GM21825 (cell line): ENCODE measurements around the gene JMY.
A peak's percentile ranks its signal among the peaks of the same experiment; 100 is the strongest.
"Not testable (repeated sequence)": the region's sequence is repeated elsewhere in the genome, so short reads cannot be mapped to it uniquely, and the experiment has no call there.

Experiments
- ATAC-seq: cut with Tn5 transposase; IDR thresholded peaks from one replicate; pipeline ENCODE4 v1.9.1; 2021; ENCODE audit warnings: mild to moderate bottlenecking, moderate library complexity; ENCODE audit not compliant: unreplicated experiment

Gene JMY

DNA sequence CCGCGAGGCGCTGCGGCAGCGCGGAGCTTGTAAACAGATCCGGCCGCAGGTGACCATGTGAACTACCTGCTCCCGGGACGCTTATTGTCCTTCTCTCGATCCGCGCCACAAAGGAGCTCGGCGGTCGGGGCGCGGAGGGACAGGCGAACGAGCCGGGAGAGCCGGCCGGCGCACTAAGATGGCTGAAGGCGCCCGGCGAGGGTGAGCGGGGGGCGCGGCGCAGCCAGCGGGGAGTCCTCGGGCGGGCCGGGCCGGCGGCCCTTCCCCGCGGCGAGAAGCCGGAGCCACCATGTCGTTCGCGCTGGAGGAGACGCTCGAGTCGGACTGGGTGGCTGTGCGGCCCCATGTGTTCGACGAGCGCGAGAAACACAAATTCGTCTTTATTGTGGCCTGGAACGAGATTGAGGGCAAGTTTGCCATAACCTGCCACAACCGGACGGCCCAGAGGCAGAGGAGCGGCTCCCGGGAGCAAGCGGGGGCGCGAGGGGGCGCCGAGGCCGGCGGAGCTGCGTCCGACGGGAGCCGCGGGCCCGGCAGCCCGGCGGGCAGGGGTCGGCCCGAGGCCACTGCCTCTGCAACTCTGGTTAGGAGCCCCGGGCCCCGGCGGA is 535 bp downstream of the JMY start:
- ATAC-seq: peak; percentile 21

DNA sequence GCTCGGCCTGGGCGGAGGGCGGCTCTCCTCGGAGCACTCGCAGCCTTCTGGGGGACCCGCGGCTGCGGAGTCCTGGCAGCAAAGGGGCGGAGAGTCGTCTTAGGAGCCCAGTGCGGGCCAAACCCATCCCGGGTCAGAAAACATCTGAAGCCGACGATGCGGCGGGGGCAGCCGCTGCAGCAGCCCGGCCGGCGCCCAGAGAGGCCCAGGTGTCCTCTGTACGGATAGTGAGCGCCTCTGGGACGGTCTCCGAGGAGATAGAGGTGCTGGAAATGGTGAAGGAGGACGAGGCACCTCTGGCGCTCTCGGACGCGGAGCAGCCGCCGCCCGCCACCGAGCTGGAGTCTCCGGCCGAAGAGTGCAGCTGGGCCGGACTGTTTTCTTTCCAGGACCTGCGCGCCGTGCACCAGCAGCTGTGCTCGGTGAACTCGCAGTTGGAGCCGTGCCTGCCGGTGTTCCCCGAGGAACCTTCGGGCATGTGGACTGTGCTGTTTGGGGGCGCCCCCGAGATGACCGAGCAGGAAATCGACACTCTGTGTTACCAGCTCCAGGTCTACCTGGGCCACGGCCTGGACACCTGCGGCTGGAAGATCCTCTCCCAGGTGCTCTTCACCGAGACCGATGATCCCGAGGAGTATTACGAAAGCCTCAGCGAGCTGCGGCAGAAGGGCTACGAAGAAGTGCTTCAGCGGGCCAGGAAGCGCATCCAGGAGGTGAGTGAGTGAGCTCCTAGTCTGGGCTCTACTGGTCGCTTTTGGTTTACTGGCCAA is 1.2 kb downstream of the JMY start:
- ATAC-seq: peak; percentile 25

DNA sequence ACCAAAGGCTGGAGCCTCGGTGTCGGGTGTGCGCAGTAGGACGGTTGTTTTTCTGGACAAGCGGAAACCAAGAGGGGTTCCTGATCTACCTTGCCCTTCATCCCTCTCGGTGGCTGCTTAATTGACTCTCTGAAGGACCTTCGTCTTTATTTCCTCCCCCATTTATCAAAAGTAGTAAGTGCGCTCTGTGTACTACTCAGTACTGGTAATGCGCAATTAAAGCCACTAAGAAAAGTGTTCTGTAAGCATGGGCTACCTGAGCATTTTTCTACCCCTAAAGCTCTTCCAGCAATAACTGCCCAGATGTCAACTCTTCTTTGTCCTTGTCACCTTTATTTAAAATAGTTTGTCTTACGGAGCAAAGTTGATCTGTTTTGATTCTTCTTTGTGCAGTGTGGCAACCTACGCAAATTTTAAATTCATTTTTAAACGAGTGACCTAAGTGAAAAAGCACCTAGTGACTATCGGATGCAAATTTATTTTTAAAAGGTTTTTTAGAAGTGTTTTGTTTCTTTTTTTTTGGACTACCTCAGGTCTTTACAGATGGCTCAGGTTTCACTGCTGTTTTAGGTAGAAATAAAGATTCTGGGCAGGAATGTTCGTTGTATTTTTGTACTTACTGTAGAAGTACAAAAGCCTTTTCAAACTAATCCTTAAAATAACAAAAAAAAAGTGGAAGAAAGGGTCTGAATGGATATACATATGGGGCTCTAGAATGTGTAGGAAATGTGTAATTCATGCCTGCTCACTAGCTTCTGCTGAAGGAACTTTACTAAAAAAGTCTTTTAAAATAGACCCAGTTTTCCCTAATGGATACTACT is 2.0 kb downstream of the JMY start:
- ATAC-seq: no peak

DNA sequence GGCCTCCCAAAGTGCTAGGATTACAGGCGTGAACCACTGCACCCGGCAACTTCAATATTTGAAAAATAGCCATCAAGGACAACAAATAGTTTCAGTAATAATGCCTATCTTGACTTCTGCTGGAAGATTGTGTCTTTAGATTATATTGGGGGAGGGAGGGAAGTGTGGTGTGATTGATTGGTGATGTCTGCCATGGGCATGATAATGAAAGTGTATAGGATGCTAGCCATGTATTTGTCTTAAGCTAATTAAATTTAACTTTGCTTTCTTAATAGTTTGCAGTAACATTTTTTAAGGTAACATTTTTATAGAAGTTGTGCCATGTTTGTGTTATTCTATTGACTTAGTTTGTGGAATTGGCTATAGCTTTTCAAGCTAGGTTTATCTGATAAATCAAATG is 4.6 kb downstream of the JMY start:
- ATAC-seq: no peak

DNA sequence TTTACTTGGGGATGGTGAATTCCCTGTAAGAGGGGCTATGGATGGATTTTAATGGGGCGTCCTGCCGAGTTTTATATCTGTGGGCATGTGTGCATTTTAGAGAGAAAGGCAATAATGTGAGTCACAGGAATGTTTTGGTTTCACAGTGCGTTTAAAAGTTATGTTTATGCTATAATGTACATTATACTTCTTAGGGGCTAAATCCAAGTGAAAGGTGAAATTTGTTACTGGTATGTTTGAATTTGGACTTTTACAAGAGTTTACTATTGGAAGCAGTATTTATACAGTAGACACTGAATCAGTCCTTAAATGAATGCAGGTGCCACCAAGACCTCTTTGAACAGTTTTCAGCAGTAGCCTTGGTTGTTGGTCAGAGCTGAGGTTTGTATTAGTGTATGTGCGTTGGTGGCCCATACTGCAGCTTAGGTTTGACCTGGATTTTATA is 5.6 kb downstream of the JMY start:
- ATAC-seq: no peak

DNA sequence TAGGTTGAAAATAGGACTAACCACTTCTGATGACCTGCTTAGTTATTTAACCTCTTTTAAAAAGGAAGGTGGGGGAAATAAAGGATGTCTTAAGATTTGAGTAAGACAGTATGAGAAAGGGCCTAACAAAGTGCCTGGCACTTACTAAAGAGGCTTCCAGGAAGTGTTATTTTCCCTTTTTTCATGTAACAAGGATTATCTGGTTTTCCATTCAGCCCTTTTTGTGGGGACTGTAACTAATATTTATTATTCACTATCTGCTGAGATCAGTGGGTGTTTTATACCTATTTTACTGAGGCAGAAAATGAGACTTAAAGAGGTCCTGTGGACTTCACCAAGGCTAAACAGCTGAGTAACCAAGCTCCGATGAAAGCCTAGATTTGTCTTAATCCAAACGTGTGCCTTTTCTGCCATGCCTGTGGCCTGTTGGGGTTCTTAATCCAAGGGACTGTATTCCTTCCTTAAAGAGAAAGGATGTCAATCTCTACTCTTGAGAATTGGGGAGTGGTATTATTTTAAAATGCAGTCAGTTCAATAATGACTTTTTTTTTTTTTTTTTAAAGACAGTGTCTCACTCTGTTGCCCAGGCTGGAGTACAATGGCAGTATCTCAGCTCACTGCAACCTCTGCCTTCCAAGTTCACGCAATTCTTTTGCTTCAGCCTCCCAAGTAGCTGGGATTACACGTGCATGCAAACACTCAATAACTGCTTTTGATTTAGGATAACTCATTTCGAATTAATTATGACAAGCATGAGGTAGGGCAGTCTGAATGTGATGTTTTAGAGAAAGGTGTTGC is 6.5 kb downstream of the JMY start:
- ATAC-seq: no peak

DNA sequence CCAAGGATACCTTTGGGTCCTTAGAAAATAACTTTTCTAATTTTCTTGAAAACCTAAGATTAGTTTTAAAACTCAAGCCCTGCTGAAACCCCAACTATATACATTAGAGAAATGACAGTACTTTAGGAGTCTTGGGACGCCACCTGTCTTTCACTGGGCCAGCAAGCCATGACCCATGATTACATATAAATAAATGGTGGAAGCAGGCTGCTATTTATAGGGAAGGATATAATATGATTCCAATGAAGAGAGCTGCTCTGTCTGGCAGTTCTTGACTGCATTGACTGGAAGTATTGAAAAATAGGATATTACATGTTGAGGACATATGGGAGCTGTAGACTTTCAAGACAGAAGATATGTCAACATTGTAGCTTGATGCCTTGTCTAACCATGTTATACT is 7.3 kb downstream of the JMY start:
- no peak for ATAC-seq

DNA sequence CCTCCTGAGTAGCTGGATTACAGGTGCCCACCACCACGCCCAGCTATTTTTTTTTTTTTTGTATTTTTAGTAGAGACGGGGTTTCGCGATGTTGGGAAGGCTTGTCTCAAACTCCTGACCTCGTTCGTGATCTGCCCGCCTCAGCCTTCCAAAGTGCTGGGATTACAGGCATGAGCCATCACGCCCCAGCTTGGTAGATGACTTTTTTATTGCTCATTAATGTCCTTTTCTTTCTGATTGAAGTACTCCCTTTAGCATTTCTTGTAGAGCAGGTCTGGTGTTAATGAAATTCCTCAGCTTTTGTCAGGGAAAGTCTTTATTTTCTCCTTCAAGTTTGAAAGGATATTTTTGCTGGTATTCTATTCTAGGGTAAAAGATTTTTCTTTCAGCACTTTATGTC is 18.1 kb downstream of the JMY start:
- ATAC-seq: not testable (repeated sequence)

DNA sequence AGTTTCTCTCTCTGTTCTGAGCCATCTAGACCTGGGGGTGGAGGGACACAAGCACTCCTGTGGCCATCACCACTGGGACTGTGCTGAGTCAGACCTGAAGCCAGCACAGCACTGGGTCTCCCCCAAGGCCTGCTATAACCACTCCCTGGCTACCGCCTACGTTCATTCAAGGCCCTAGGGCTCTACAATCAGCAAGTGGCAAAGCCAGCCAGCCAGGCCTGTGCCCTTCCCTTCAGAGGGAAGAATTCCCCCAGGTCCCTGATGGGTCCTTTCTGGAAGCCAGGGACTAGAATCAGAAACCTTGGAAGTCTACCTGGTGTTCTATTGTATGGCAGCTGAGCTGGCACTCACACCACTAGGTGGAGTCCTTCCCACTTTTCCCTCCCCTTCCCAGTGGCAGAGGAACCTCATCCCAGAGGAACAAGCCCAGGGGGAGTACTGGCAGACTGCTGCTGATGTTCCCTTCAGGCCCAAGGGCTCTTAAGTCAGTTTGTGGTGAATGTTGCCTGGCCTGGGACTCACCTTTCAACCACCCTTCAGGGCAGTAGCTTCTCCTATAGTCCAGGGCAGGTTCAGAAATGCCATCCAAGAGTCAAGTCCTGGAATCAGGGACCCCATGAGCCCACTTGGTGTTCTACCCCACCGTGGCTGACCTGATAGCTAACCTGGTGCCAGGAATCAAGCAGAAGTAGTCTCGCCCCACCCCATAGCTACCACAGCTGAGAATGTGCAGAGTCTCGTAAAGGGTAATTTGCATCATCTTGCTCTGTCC is 20.0 kb downstream of the JMY start:
- peak; percentile 63 for ATAC-seq

DNA sequence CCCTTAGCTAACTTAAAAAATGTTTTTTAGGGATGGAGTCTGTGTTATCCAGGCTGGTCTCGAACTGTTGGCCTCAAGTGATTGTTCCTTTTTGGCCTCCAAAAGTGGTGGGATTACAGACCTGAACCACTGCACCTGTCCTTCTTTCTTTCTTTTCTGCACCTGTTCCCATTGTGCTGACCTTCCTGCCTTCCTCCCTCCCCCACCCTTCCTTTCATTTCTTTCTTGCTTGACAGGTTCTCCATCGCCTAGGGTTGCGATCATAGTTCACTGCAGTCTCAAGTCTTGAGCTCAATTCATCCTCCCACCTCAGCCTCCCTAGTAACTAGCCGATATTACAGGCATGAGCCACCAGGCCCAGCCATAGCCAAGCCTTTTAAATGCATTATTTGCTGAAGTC is 20.6 kb downstream of the JMY start:
- no peak for ATAC-seq

DNA sequence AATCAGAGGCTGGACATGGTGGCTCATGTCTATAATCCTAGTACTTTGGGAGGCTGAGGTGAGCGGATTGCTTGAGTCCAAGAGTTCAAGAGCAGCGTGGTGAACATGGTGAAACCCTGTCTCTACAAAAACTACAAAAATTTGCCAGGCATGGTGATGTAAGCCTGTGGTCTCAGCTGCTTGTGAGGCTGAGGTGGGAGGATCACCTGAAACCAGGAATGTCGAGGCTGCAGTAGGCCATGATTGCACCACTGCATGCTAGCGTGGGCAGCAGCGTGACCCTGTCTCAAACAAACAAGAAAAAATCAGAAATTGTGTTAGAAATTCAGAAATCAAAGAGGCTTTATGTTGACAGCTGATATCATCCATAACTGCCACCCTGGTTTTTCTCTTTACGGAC is 21.4 kb downstream of the JMY start:
- ATAC-seq: no peak

DNA sequence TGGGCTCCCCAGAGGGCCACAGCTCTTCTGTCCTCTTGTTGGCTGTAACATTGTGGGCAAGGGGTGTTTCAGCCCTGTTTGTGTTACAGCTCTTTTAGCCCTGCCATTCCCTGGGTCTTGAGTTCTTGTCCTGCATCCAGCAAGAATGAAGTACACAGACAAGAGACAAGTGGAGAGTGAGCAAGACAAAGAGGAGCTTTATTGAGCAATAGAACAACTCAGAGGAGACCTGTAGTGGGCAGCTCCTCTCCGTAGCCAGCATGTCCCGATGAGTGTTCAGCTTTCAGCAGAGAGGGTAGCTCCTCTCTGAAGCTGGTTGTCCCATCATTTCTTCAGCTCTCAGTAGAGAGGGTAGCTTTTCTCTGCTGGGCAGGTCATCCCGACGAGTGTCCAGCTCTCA is 22.9 kb downstream of the JMY start:
- ATAC-seq: no peak

DNA sequence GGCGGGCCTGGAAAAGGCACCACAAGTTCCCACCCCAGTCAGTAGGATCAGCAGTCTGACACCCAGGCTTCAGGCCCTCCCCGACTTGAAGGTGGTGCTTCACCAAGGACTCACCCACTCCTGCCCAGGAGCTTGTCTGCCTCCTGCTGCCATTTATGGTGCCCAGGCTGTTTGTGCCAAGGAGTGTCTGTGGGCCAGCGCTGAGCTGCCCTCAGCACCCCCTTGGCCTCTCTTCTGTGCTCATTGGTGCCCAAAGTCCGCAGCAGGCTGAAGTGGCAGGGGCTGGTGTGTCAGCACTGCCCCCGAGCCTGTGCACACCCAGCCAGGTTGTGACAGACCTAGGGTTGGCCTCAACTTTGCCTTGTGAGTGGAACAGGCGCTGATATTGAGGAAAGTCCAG is 23.5 kb downstream of the JMY start:
- ATAC-seq: no peak

DNA sequence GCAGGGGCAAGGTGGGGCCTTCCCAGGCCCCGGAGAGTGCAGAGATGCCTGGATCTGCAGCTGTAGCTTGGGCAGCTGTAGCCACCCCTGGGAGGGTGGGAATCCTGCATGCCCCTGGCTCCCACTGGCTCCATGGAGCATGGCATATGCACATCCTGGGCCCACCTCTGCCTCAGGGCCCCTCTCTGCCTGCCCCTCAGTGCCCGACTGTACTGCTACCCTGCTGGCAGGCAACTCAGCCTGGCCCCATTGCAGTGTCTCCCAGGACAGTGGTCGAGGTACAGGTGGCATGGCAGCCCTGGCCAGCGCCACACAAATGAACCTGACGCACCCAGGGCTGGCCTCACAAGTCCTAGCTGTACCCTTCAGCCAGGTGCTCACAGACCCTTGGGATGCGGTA is 23.9 kb downstream of the JMY start:
- ATAC-seq: no peak

DNA sequence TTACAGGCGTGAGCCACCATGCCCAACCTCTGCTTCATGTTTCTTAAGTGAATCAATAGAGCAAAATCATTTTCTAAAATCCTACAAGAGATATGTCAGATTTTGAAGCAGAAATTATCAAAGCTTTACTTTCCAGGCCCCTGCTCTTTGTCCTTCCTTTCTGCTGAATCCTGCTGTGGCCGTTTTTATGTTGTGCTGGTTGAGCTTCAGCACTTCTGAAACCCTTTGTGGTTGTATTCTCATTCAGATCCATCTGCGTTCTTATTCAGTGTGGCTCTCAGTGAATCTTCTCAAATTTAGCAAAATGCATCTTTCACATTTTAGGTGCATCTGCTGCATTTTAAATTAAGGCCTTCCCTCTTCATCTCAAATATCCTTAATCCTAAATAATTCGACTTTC is 26.0 kb downstream of the JMY start:
- no peak for ATAC-seq

DNA sequence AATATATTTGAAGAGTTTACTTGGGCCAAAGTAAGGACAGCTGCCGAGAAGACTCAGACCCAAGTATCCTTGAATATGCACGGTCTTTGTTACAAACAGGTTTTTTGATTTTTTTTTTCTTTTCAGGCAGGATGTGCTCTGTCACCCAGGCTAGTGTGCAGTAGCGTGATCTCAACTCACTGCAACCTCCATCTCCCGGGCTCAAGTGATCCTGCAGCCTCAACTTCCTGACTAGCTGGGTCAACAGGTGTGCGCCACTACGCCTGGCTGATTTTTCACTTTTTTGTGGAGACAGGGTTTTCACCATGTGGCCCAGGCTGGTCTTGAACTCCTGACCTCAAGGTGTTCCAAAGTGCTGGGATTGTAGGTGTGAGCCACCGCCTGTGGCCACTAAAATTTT is 27.4 kb downstream of the JMY start:
- ATAC-seq: peak; percentile 63

DNA sequence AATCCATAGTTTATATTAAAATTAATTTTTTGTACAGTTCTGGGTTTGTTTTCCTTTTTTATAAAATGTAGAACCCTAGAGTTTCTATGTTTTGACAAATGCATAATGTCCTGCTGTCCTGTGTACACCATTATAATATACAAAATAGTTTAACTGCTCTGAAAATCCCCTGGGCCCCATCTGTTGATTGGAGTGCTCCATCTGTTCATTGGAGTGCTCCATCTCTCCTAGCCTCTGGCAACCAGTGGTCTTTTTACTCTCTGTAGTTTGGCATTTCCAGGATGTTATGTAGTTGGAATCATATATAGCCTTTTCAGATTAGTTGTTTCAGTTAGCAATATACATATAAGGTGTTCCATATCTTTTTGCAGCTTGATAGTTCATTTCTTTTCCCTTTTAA is 31.2 kb downstream of the JMY start:
- no peak for ATAC-seq

DNA sequence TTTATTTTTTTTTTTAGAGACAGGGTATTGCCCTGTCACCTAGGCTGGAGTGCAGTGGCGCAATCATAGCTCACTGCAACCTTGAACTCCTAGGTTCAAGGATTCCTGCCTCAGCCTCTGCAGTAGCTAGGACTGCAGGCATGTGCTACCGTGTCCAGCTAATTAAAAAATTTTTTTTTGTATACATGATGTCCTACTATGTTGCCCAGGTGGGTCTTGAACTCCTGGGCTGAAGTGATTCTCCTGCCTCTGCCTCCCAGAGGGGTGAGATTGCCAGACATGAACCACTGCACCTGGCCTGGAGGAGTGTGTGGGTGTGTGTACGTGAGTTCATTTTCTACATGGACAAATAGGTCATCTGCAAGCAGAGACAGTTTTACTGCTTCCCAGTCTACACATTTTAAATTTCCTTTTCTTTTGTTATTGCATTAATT is 33.8 kb downstream of the JMY start:
- no peak for ATAC-seq

DNA sequence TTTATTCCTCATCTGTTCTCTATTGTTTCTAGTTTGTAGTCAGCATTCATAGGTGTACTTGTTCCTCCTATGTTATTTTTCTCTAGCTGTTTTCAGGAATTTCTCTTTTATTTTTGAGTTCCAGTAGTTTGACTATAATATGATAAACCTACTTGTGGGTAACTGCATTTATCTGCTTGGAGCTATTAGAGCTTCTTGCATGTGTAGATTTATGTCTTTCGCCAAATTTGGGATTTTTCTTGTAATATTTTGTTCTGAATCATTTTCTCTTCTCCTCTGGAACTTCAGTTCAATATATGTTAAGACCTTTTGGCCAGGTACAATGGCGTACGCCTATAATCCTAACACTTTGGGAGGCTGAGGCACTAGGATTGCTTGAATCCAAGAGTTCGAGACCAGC is 37.4 kb downstream of the JMY start:
- ATAC-seq: no peak

DNA sequence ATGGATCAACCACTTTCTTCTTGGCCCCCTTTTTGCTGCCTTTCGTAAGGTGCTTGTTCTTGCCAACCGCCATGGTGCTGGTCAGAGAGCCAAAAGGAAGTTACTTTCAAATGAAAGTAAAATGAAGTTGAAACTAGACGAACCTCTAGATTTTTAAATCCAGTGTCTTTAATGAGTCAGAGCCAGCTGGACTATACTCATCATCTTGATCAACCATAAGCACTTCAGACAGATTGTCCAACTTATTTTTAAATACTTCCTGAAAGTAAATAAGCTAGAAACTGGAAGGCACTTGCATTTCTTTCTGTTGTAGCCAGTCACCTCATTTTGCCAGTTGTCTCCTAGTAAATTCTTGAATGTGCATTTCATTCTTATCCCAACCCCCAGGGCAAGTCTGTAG is 48.9 kb downstream of the JMY start:
- no peak for ATAC-seq
